Nephron progenitor cell (in vitro differentiated cells): ENCODE data around the gene TINAGL1.

ENCODE experiments used
- DNase-seq: peaks from one replicate; pipeline ENCODE4 v3.0.0; 2021
- H3K27ac Mint-ChIP-seq: 2 replicates; pipeline ENCODE4 v1.8.0; 2021; ENCODE audit warnings: mild to moderate bottlenecking, moderate library complexity, mixed read lengths
- H3K27me3 Mint-ChIP-seq: 2 replicates; pipeline ENCODE4 v1.8.0; 2021; ENCODE audit warnings: mild to moderate bottlenecking, low read depth, mixed read lengths; ENCODE audit not compliant: poor library complexity
- H3K36me3 Mint-ChIP-seq: 2 replicates; pipeline ENCODE4 v1.8.0; 2021; ENCODE audit warnings: low read depth, mixed read lengths
- H3K4me1 Mint-ChIP-seq: 2 replicates; pipeline ENCODE4 v1.8.0; 2021; ENCODE audit warnings: mixed read lengths
- H3K4me3 Mint-ChIP-seq: 2 replicates; pipeline ENCODE4 v1.8.0; 2021; ENCODE audit warnings: mild to moderate bottlenecking, moderate library complexity, mixed read lengths
- H3K9me3 Mint-ChIP-seq: 2 replicates; pipeline ENCODE4 v1.8.0; 2021; ENCODE audit warnings: mild to moderate bottlenecking, moderate library complexity, mixed read lengths
- CTCF ChIP-seq: fragments of 200-600 bp; sonication (generic); IDR thresholded peaks from 2 replicates; pipeline ENCODE4 v1.5.0; 2021; ENCODE audit warnings: antibody characterized with exemption

Gene TINAGL1

GRCh38 chr1:31617218-31617915 is 41.1 kb downstream of the TINAGL1 start, which contains the start of gene HCRTR1:
HCRTR1 (plus strand) TSS chr1:31617689; CDS start chr1:31619193, 1,504 bp downstream.
- H3K36me3 Mint-ChIP-seq, result no peaks in the 10 kb centered on the region
- no peaks in the 10 kb centered on the region for H3K9me3 Mint-ChIP-seq
- H3K4me3 Mint-ChIP-seq, result peak within 1 kb of the TSS; percentile 88
- DNase-seq, result peak; percentile 41
- H3K4me1 Mint-ChIP-seq, result peaks cover 21% of the 10 kb centered on the region
- H3K27me3 Mint-ChIP-seq, result peaks cover 50% of the 10 kb centered on the region
- no peak within 1 kb of the TSS for H3K27ac Mint-ChIP-seq
- no peak for TF ChIP-seq CTCF

GRCh38 chr1:31617916-31618746 is 41.8 kb downstream of the TINAGL1 start:
- H3K4me1 Mint-ChIP-seq, result peaks cover 21% of the 10 kb centered on the region
- peaks cover 42% of the 10 kb centered on the region for H3K27me3 Mint-ChIP-seq
- no peaks in the 10 kb centered on the region for H3K9me3 Mint-ChIP-seq
- peak; percentile 84 for DNase-seq
- H3K4me3 Mint-ChIP-seq, result peak overlapping the region; percentile 48
- no peak overlapping the region for H3K27ac Mint-ChIP-seq
- peak; percentile 91 for TF ChIP-seq CTCF
- no peaks in the 10 kb centered on the region for H3K36me3 Mint-ChIP-seq

- no peak overlapping the region for H3K4me3 Mint-ChIP-seq
- peaks cover 20% of the 10 kb centered on the region for H3K4me1 Mint-ChIP-seq
- no peaks in the 10 kb centered on the region for H3K36me3 Mint-ChIP-seq
- H3K27me3 Mint-ChIP-seq, result peaks cover 41% of the 10 kb centered on the region
- DNase-seq, result no peak
- H3K27ac Mint-ChIP-seq, result peak overlapping the region; percentile 47
- no peaks in the 10 kb centered on the region for H3K9me3 Mint-ChIP-seq
- no peak for TF ChIP-seq CTCF
Observed at GRCh38 chr1:31618916-31619846, 42.9 kb downstream of the TINAGL1 start.

GRCh38 chr1:31620631-31621497 is 44.5 kb downstream of the TINAGL1 start:
- no peak overlapping the region for H3K4me3 Mint-ChIP-seq
- H3K9me3 Mint-ChIP-seq, result no peaks in the 10 kb centered on the region
- no peak for TF ChIP-seq CTCF
- H3K27me3 Mint-ChIP-seq, result peaks cover 35% of the 10 kb centered on the region
- no peak overlapping the region for H3K27ac Mint-ChIP-seq
- DNase-seq, result no peak
- peaks cover 14% of the 10 kb centered on the region for H3K4me1 Mint-ChIP-seq
- H3K36me3 Mint-ChIP-seq, result no peaks in the 10 kb centered on the region

- Mint-ChIP-seq H3K9me3 (no peaks in the 10 kb centered on the region), H3K36me3 (no peaks in the 10 kb centered on the region), H3K4me1 (peaks cover 17% of the 10 kb centered on the region), H3K4me3 (no peak overlapping the region), H3K27me3 (peaks cover 29% of the 10 kb centered on the region), H3K27ac (no peak overlapping the region)
- TF ChIP-seq CTCF, result no peak
- no peak for DNase-seq
Observed at GRCh38 chr1:31621498-31621820, 45.1 kb downstream of the TINAGL1 start.
